GM19372 (cell line): ENCODE measurements around the gene ATP6V1G2.
"Not testable (repeated sequence)": the region's sequence is repeated elsewhere in the genome, so short reads cannot be mapped to it uniquely, and the experiment has no call there.

Experiments used
- ATAC-seq: cut with Tn5 transposase; IDR thresholded peaks from one replicate; pipeline ENCODE4 v1.9.1; 2021; ENCODE audit warnings: mild to moderate bottlenecking, low read depth, moderate library complexity; ENCODE audit not compliant: unreplicated experiment

ATP6V1G2 gene

GRCh38 chr6:31556307-31556706 is 9.9 kb upstream of the ATP6V1G2 start:
- no peak for ATAC-seq

GRCh38 chr6:31551371-31551770 is 5.0 kb upstream of the ATP6V1G2 start:
- ATAC-seq, result not testable (repeated sequence)

- ATAC-seq, result no peak
Observed at GRCh38 chr6:31548544-31548873, 2.1 kb upstream of the ATP6V1G2 start.

- no peak for ATAC-seq
Observed at GRCh38 chr6:31547727-31548543, 1.5 kb upstream of the ATP6V1G2 start.

GRCh38 chr6:31546958-31547726 is 734 bp upstream of the ATP6V1G2 start, which contains the start of gene NFKBIL1:
NFKBIL1 (plus strand) TSS chr6:31547608; CDS start chr6:31547695, 87 bp downstream.
- ATAC-seq, result peak; percentile 67

GRCh38 chr6:31545291-31545690 is 1.1 kb downstream of the ATP6V1G2 start:
- no peak for ATAC-seq

- ATAC-seq, result no peak
Observed at GRCh38 chr6:31544676-31545075, 1.7 kb downstream of the ATP6V1G2 start.

GRCh38 chr6:31543639-31544038 is 2.8 kb downstream of the ATP6V1G2 start:
- ATAC-seq, result no peak

- ATAC-seq, result peak; percentile 64
Observed at GRCh38 chr6:31541658-31542521, 4.5 kb downstream of the ATP6V1G2 start, which contains the start of gene DDX39B. DDX39B (minus strand) TSS chr6:31542003; CDS start chr6:31540532, 1,471 bp downstream.

GRCh38 chr6:31541059-31541657 is 5.2 kb downstream of the ATP6V1G2 start:
- no peak for ATAC-seq

- ATAC-seq, result no peak
Observed at GRCh38 chr6:31540640-31541039, 5.8 kb downstream of the ATP6V1G2 start.

- no peak for ATAC-seq
Observed at GRCh38 chr6:31538805-31539400, 7.5 kb downstream of the ATP6V1G2 start.

- ATAC-seq, result no peak
Observed at GRCh38 chr6:31535538-31536324, 10.7 kb downstream of the ATP6V1G2 start.

GRCh38 chr6:31534521-31535040 is 11.8 kb downstream of the ATP6V1G2 start:
- no peak for ATAC-seq

- no peak for ATAC-seq
Observed at GRCh38 chr6:31534011-31534410, 12.4 kb downstream of the ATP6V1G2 start.

- ATAC-seq, result no peak
Observed at GRCh38 chr6:31533455-31533841, 13.0 kb downstream of the ATP6V1G2 start.

GRCh38 chr6:31532644-31533454 is 13.6 kb downstream of the ATP6V1G2 start:
- ATAC-seq, result no peak
